CD4-positive, alpha-beta T cell treated with Interferon alpha-2 for 1 hour (primary cell): Measurements from ENCODE around the gene IFITM10.
A peak's percentile ranks its signal among the peaks of the same experiment; 100 is the strongest.

Source experiments
- DNase-seq, 2 donors: peaks; one replicate each; pipeline ENCODE4 v3.0.0-alpha.2; 2020 to 2022

IFITM10 gene

DNA sequence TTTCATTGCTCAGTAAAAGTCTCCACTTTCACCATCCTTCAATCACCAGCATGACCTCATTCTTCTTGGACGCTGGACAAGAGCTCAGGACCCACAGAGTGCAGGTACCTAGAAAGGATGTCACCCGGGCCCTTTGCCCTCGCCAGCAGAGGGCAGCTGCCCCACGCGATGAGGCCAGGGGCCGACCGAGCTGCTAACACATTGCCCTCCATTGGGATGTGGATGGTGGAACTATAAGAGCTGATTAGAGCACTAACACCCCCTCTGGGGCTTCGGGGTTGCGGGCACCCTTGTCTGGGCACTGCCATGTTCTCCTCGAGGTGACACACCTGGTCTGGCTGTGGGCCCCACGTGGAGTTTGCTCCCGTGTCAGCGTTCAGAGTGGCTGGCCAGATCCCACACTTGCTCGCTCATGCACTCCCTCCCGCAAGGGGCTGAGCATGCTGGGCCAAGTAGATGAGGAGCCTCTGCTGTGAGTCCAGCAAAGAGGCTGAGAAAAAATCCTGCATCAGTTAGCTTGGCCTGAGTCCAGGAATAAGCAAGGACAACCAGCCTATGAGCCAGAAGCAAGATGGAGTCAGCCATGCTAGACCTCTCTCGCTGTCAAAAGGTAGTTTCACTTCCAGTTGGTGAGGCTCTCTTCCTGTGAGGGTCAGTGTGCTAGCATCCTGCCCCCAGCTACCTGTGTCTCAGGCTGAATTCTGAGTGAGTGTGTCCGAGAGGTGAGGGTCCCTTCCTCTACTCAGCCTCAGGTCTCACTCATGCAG lies 43.6 kb downstream of the IFITM10 start:
- DNase-seq = peak in 1 of 2 donors; percentile 28

GRCh38 chr11:1705126-1706052 lies 45.0 kb downstream of the IFITM10 start:
- DNase-seq = no peak

GRCh38 chr11:1703146-1703545 lies 47.2 kb downstream of the IFITM10 start:
- DNase-seq = no peak

DNA sequence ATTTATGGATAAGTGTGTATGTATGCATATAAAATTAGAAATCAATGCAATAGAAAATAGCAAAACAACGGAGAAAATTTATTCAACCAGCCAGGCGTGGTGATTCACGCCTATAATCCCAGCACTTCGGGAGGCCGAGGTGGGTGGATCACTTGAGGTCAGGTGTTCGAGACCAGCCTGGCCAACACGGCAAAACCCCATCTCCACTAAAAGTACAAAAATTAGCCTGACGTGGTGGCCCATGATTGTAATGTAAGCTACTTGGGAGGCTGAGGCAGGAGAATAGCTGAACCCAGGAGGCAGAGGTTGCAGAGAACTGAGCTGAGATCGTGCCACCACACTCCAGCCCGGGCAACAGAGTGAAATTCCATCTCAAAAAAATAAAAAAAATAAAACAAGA lies 47.9 kb downstream of the IFITM10 start:
- no peak for DNase-seq

GRCh38 chr11:1701091-1701807 lies 49.1 kb downstream of the IFITM10 start:
- DNase-seq = no peak

DNA sequence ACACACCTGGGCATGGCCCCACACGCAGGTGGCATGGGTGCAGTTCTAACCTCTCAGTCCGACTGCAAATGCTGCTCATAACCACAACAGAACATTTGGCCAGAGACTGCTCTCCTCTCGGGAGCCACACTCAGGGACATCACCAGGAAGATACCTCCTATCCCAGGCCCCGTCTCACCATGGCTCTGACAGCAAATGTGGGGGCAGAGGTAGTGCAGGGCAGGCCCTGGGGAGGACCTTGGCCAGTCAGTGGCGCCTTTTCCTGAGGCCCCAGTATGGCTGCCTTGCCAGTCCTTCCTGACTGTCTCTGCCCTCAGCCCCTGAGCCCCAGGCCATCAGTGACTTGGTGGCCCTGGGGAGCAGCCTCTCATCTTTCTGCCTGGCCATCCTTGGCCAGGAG lies 50.6 kb downstream of the IFITM10 start:
- DNase-seq = no peak

DNA sequence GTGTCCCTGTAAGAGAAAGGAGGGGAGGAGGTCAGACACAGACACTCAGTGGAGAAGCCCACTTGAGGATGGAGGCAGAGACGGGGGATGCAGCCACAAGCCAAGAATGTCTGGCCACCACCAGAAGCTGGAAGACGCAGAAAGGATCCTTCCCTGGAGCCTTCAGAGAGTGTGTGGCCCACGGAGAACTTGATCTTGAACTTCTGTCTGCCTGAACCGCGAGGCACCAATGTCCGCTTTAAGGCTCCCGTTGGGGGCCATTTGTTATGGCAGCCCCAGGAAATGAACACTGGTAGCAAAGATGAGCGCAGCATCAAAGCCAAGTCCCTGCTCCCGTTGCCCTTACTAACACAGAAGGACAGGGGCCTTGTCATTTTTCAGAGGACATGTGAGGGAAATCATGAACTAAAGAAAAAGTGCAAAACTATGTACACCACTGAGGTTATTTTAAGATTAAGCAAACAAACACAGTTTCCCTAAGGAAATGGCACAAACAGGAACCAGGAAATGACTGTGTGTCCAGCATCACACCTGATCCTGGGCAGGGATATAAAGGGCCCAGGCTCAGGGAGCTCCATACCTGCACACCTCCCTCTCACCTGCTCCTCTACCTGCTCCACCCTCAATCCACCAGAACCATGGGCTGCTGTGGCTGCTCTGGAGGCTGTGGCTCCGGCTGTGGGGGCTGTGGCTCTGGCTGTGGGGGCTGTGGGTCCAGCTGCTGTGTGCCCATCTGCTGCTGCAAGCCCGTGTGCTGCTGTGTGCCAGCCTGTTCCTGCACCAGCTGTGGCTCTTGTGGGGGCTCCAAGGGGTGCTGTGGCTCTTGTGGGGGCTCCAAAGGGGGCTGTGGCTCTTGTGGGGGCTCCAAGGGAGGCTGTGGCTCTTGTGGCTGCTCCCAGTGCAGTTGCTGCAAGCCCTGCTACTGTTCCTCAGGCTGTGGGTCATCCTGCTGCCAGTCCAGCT lies 53.5 kb downstream of the IFITM10 start, which contains the start of gene KRTAP5-6:
Gene KRTAP5-6 (plus strand): TSS at position 588 of the 963 bp plus-strand sequence. CDS start 51 bp downstream, at position 639.
- no peak for DNase-seq

DNA sequence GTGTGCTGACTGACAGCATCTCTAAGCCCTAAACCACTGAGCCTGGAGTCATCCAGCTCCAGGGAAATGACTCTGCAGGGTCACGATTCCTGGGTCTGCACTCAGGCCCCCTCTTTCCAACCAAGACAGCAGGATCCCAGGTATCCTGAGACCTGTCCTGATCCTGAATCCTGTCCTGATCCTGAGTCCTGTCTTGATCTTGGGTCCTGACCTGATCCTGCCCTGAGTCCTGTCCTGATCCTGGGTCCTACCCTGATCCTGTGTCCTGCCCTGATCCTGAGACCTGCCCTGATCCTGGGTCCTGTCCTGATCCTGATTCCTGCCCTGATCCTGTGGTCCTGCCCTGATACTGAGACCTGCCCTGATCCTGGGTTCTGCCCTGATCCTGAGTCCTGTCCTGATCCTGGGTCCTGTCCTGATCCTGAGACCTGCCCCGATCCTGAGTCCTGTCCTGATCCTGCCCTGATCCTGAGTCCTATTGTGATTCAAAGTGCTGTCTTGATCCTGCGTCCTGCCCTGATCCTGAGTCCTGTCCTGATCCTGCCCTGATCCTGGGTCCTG lies 54.8 kb downstream of the IFITM10 start:
- no peak for DNase-seq

DNA sequence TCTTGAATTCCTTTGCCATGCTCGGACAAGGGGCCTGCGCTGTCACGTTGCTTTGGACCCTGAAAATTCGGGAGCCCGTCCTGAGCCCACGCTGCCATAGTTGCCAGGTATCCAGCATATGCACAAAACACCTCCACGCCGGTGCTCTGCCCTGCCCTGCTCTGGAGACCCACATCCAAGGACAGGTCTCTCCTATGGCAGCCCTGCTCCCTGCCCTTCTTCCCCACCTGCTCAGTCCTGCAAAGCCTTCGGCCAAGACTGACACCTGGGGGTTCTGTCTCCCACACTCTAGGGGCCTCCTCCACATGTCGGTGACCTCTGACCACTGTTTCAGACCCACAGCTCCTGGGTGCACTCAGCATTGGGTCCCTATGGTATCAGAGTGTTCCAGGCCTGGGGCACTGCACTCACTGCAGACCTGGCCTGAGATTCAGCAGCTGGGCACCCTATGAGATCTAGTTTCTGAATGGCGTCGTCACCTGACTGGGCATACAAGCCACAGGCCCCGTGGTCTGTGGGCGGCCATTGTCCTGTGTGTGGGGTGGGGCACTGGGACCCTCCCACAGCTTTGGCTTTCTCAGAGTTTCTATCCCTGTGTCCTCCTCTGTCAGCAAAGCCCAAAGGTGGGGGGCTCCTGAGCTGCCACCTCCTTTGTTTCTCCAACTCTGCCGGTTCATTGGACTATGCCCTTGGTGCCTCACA lies 55.4 kb downstream of the IFITM10 start:
- no peak for DNase-seq

DNA sequence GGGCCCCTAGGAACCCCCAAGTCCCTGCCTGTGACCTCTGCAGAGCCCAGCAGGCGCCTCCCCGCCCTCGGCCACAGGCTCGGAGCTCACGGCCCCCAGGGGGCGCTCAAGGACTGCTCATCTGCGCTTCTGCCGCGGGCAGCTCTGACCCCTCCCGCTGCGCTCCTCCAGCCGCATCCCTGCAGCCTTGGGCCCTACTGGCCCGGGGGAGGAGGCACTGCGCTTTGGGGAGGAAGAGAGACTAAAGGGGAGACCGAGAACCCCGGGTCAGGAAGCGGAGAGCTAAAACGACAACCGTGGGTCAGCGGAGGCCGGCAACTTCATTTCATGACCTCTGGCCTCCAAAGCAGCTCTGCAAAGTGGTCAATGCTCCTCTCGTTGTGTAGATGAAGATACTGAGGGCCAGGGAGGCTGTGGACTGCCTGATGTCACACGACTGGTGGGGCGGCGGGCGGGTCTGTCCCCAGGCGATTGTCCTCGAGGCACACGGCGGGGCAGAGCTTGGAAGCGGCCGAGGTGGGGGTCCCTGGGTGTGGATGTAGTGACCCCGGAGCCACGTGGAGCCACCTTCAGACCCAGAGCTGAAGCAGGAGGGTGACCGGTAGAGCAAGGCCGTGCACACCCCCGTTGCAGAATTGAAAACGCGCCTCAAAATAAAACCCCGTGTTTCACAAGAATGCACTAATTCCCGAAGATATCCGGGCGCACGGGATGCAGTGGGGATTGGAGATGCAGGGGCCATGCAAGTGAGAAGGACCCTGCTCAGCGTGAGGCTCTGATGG lies 56.1 kb downstream of the IFITM10 start:
- DNase-seq = peak; percentile 76 to 80

DNA sequence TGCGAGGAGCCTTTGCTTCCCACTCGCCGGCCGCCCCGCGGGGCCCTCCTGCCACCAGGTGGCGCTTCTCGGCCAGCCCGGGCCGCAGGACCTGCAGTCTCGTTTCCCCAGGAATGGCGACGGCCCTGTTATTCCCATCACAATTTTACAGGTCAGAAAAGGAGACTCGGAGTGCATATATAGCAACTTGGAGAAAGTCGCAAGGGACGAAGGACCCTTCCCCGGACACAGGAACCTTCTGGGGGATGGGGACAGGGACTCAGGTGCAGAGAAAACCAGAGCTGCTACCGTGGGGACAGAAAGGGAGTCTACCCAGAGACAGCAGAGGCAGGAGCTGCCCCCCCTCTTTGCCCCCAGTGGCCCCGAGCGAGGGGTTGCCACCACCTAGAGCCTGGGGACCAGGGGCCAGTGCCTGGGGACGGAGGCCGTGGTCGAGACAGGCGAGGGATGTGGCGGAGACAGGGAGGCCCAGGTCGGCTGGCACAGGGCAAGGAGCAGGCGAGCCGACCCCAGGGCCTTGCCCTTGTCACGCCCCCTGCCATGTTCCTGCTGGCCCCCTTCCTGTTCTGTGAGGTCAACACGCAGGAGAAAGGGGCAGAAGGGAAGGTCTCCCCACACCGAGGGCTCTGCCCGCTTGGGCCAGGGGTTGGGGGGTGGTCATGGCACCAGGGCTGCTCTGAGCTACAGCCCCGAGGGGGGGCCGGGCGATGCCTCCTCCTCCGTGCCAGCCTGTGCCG lies 56.9 kb downstream of the IFITM10 start:
- peak; percentile 61 to 72 for DNase-seq

DNA sequence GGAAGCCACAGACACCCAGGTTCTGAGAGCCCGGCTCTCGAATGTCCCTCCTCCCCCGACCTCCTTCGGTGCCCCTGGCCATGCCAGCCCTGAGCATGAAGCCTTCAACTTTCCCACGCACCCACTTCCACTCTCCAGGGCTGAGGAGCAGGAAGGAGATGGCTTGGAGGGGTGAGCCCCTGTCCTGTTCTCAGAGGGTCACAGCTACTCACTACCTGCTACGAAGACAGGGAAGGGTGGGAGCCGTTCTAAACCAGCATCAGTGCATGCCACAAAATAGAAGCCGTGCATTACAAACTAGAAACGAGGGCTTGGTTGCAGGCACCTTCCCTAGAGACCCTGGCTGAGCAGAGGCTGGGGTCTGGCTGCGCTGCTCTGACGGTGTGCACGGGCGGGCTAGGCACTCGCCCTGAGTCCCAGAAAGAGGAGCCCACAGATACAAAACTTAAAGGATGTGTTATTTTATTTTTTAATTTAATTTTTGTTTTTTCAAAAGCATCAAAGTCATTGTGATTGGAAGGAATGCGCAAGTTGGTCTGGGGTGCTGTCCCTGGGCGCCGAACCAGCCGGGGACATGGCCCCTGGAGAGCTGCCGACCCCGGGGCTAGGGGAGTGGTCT lies 57.6 kb downstream of the IFITM10 start:
- no peak for DNase-seq

- no peak for DNase-seq
Measured at GRCh38 chr11:1691878-1692707, 58.3 kb downstream of the IFITM10 start.

GRCh38 chr11:1691026-1691877 lies 59.1 kb downstream of the IFITM10 start:
- no peak for DNase-seq

DNA sequence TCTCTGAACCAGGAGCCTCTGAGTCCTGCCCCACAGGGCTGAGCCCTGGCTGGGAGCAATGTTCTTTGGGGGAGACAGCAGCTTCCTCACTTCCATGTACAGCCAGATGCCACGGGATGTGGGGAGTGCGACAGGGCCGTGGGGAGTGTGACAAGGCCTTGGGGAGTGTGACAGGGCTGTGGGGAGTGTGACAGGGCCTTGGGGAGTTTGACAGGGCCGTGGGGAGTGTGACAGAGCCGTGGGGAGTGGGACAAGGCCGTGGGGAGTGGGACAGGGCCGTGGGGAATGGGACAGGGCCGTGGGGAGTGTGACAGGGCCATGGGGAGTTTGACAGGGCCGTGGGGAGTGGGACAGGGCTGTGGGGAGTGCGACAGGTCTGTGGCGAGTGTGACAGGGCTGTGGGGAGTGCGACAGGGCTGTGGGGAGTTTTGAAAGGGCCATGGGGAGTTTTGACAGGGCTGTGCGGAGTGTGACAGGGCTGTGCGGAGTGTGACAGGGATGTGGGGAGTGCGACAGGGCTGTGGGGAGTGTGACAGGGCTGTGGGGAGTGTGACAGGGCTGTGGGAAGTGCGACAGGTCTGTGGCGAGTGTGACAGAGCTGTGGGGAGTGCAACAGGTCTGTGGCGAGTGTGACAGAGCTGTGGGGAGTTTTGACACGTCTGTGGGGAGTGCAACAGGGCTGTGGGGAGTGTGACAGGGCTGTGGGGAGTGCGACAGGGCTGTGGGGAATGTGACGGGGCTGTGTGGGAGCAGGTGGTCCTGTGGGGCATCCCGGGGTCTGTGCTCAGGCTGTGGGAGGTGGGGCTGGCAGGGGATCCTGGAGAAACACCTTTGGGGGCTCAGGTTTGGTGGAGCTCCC lies 60.0 kb downstream of the IFITM10 start:
- DNase-seq = no peak
